Neural crest cell (in vitro differentiated cells): ENCODE data around the gene SSH2. TPM values are rescaled to one million over a fixed set of nuclear protein-coding genes. Genes with fewer than 3 reads are reported as not detected.

Source experiments
- DNase-seq: peaks from one replicate; pipeline ENCODE4 v3.0.0; 2021; ENCODE audit warnings: low read depth, mixed read lengths, low spot score
- H3K27ac Mint-ChIP-seq: one replicate; pipeline ENCODE4 v1.8.0; 2021; ENCODE audit warnings: mild to moderate bottlenecking, mixed read lengths; ENCODE audit not compliant: unreplicated experiment
- H3K27me3 Mint-ChIP-seq: 2 replicates; pipeline ENCODE4 v1.8.0; 2021; ENCODE audit warnings: low read depth, mild to moderate bottlenecking, mixed read lengths
- H3K36me3 Mint-ChIP-seq: 2 replicates; pipeline ENCODE4 v1.8.0; 2021; ENCODE audit warnings: low read depth, mild to moderate bottlenecking, mixed read lengths
- H3K4me1 Mint-ChIP-seq: 2 replicates; pipeline ENCODE4 v1.8.0; 2021; ENCODE audit warnings: mixed read lengths
- H3K4me3 Mint-ChIP-seq: one replicate; pipeline ENCODE4 v1.8.0; 2021; ENCODE audit warnings: mild to moderate bottlenecking, mixed read lengths
- H3K9me3 Mint-ChIP-seq: 2 replicates; pipeline ENCODE4 v1.8.0; 2021; ENCODE audit warnings: mixed read lengths
- CTCF ChIP-seq: fragments of 200-600 bp; sonication (generic); conservative IDR thresholded peaks from 2 replicates; pipeline ENCODE4 v1.5.0; 2021; ENCODE audit warnings: antibody characterized with exemption, mild to moderate bottlenecking
- total RNA-seq: library from RNA; stranded (reverse); gene quantifications from 2 replicates; pipeline ENCODE4 v1.2.1, GENCODE V29; 2021

The SSH2 gene
- total RNA-seq, 1 donor from 2014 or later = 29.2 TPM

DNA sequence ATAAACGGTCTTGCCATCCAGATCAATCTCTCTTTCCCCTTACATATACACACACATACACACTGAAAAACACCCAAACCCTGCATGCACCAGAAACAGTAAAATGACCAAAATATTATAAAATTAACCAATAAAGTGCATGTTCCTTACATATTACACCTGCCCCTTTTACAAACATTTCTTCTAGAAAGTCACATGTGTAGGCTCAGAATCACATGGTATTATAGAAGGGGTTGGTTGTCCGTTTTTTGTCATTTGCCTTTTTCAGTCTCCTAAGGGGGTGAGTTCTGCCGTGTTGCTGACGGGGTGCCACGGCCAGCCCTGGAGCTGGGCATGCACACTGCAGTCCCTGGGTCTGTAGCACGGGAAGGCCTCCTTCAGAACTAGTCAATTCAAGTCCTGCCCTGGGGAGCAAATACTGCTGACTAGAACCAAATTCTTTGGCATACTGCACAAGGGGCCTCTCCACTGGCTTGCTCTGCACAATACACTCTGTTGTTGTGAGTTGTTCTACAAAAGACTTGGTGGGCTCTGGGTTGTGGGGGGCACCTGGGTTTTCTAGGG is 299.3 kb downstream of the SSH2 start:
- Mint-ChIP-seq H3K36me3 (peaks cover 9% of the 10 kb centered on the region), H3K4me1 (peaks cover 18% of the 10 kb centered on the region), H3K9me3 (no peaks in the 10 kb centered on the region), H3K4me3 (no peak overlapping the region), H3K27me3 (no peaks in the 10 kb centered on the region), H3K27ac (no peak overlapping the region)
- no peak for TF ChIP-seq CTCF
- no peak for DNase-seq

- no peak for DNase-seq
- peaks cover 6% of the 10 kb centered on the region for H3K36me3 Mint-ChIP-seq
- no peak for TF ChIP-seq CTCF
- peaks cover 18% of the 10 kb centered on the region for H3K4me1 Mint-ChIP-seq
- H3K27me3 Mint-ChIP-seq = no peaks in the 10 kb centered on the region
- no peak overlapping the region for H3K27ac Mint-ChIP-seq
- no peaks in the 10 kb centered on the region for H3K9me3 Mint-ChIP-seq
- H3K4me3 Mint-ChIP-seq = no peak overlapping the region
Observed at GRCh38 chr17:29629839-29630238, 300.2 kb downstream of the SSH2 start.

DNA sequence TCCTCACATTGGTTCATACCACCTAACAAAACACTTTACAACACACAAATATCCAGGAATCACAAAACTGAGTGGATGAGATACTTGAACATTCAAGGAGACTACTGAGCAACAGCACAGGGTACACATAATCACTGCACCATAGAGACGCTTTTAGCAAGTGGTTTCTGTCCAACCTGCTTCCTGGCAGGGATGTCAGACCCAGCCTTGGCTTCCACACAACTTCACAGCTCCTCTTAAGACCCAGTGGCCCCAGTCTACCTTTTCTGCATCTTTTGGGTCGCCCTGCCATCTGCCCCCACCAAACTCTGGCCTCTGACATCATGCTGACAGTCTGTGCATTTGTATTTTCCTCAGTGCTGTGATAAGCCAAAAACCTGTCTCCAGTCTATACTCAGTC is 301.4 kb downstream of the SSH2 start:
- H3K4me1 Mint-ChIP-seq = peaks cover 15% of the 10 kb centered on the region
- no peak for DNase-seq
- H3K4me3 Mint-ChIP-seq = no peak overlapping the region
- H3K9me3 Mint-ChIP-seq = no peaks in the 10 kb centered on the region
- TF ChIP-seq CTCF = no peak
- H3K36me3 Mint-ChIP-seq = peaks cover 6% of the 10 kb centered on the region
- H3K27ac Mint-ChIP-seq = no peak overlapping the region
- H3K27me3 Mint-ChIP-seq = peaks cover 4% of the 10 kb centered on the region

DNA sequence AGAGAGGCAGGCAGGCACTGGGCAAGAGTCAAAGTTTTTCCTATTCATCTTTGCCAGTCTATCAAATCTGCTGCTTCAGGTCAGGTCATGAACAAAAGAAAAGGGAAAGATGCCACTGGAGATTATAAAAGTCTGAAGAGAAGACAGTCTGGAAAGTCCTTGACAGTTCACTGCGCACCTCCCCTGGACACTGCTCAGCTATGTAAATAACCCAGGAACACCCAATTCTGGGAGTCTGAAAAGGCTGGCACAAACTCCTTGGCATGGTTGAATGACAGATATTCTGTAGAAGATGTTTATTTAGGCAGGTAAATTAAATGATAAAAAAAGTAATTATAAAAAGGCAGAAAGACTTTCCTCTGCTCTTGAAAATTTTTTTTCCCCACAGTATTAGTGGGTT is 302.1 kb downstream of the SSH2 start:
- H3K4me1 Mint-ChIP-seq = peaks cover 22% of the 10 kb centered on the region
- peaks cover 6% of the 10 kb centered on the region for H3K36me3 Mint-ChIP-seq
- TF ChIP-seq CTCF = no peak
- H3K27ac Mint-ChIP-seq = no peak overlapping the region
- H3K4me3 Mint-ChIP-seq = no peak overlapping the region
- H3K27me3 Mint-ChIP-seq = peaks cover 11% of the 10 kb centered on the region
- no peak for DNase-seq
- no peaks in the 10 kb centered on the region for H3K9me3 Mint-ChIP-seq

- peaks cover 36% of the 10 kb centered on the region for H3K27me3 Mint-ChIP-seq
- TF ChIP-seq CTCF = no peak
- peaks cover 13% of the 10 kb centered on the region for H3K4me1 Mint-ChIP-seq
- H3K27ac Mint-ChIP-seq = no peak overlapping the region
- H3K4me3 Mint-ChIP-seq = peak overlapping the region; percentile 38
- H3K9me3 Mint-ChIP-seq = no peaks in the 10 kb centered on the region
- no peak for DNase-seq
- H3K36me3 Mint-ChIP-seq = no peaks in the 10 kb centered on the region
Observed at GRCh38 chr17:29625037-29625750, 304.8 kb downstream of the SSH2 start.
